GM10266 (cell line): Measurements from ENCODE around the gene MAPKAPK3.

Experiments
- DNase-seq: peaks from one replicate; pipeline ENCODE4 v3.0.0; 2012; ENCODE audit errors: extremely low spot score
- CTCF ChIP-seq: IDR thresholded peaks from 2 replicates; pipeline ENCODE4 v1.5.1; 2012; ENCODE audit warnings: mild to moderate bottlenecking, low read depth; ENCODE audit not compliant: control insufficient read depth, insufficient read depth; ENCODE audit errors: missing control alignments

Gene MAPKAPK3

DNA sequence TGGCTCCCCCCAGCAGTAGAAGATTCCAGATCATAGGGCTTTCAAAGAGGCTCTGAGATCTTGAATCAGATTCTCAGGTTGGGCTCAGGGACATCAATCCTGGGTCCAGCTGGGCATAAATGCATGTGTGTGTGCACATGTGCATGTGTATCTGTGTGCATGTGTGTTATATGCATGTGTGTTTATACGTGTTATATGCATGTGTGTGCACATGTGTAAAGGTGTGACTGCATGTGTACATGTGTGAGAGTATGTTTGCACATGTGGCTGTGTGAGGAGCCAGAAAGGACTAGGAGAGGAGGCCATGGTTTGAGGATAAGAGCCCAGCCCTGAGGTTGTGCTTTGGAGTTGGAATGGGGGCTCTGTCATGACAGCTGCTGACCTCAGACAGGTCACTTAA, 1.8 kb upstream of the MAPKAPK3 start:
- DNase-seq = no peak
- no peak for TF ChIP-seq CTCF

DNA sequence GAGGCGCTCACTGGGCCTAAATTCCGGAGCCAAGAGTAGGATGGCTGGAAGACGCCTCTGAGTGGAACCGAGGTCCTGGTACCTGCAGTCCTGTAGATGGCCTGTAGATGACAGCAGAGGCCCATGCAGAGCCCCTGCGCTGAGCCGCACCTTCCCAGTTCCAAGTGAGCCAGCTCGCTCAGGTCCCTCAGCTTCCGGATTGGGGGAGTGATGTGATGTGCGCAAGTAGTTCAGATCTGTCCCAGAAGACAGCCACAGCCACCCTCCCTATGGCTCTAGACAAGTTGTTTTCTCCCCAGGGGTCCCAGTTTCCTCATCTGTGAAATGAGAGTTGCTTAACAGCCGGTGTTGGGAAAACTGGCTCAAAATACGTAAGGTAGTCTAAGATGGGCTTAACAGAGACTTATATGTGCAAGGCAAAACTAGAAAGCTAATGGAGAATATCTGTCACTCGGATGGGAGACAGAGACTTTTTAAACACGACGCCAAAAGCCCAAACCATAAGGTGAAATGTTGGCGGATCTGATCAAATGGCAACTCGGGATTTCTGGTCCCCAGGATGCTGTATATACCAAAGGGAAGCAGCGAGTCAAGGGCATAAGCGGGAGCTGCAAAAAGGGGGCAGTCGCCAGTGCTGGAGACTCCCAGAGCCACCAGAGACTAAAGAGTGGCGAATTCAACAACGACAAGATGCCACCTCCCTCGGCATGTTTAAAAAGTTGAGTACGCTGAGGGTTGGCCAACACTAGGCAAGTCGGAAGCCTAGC, 765 bp upstream of the MAPKAPK3 start:
- peak; percentile 89 for DNase-seq
- peak; percentile 97 for TF ChIP-seq CTCF

GRCh38 chr3:50616770-50617095, 218 bp upstream of the MAPKAPK3 start:
- peak; percentile 94 for DNase-seq
- TF ChIP-seq CTCF = no peak

- TF ChIP-seq CTCF = no peak
- no peak for DNase-seq
These were observed 1.0 kb downstream of the MAPKAPK3 start for GRCh38 chr3:50617911-50618481.

- DNase-seq = no peak
- TF ChIP-seq CTCF = no peak
These were observed 3.5 kb downstream of the MAPKAPK3 start for GRCh38 chr3:50620420-50620819.

GRCh38 chr3:50620820-50621219, 3.9 kb downstream of the MAPKAPK3 start:
- no peak for DNase-seq
- no peak for TF ChIP-seq CTCF

DNA sequence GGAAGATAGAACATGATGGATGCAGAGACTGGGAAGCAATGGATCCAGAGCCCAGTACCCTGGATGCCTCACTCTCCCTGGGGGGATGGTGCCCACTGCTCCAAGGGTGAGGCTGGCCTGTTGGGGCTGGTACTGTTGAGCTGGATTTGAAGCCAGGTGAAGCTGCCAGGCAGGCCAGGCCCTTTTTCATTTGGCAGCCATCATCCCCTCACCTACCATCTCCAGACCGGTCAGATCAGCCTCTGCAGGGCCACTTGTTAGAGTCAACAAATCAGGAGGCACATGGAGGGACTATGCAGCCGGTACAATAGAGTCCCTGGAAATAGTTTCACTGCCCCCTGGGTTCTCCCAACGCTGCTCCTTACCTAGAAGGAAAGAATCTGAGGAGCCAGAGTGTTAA, 5.9 kb downstream of the MAPKAPK3 start:
- no peak for TF ChIP-seq CTCF
- DNase-seq = no peak
